Kidney (tissue), 14 donors: Measurements from ENCODE around the gene AKNAD1. TPM values are rescaled to one million over a fixed set of nuclear protein-coding genes. Genes with fewer than 3 reads are reported as not detected.

Experiments
- DNase-seq, 5 donors: peaks; one replicate each; pipeline ENCODE4 v3.0.0-alpha.2; 2013 to 2020
- FAIRE-seq: peaks from 2 replicates; lab custom pipeline; 2012; peaks lifted over from hg19 to GRCh38; lab: Jason Lieb, UNC
- H3K27ac ChIP-seq, 2 donors: one replicate each; pipeline ENCODE4 v1.7.0; 2013; ENCODE audit warnings: low read depth in 2 of 2, low read length in 2 of 2, inconsistent platforms in 1 of 2
- H3K27me3 ChIP-seq: one replicate; pipeline ENCODE4 v1.7.1; 2013; ENCODE audit warnings: low read length, inconsistent platforms; ENCODE audit not compliant: control insufficient read depth, insufficient read depth
- H3K36me3 ChIP-seq, 3 donors: one replicate each; pipeline versions ENCODE4 v1.7.0 to v1.7.1; 2013; ENCODE audit warnings: low read length in 3 of 3, control low read depth in 1 of 3, inconsistent platforms in 1 of 3; ENCODE audit not compliant: insufficient read depth in 3 of 3, control insufficient read depth in 2 of 3
- H3K4me1 ChIP-seq, 3 donors: one replicate each; pipeline versions ENCODE4 v1.7.0 to v1.7.1; 2013; ENCODE audit warnings: low read length in 3 of 3, inconsistent platforms in 1 of 3, low read depth in 1 of 3; ENCODE audit not compliant: control insufficient read depth in 2 of 3, insufficient read depth in 2 of 3
- H3K4me3 ChIP-seq, 3 donors: one replicate each; pipeline versions ENCODE4 v1.7.0 to v1.8.1; 2013; ENCODE audit warnings: low read length in 3 of 3, control low read depth in 1 of 3, inconsistent platforms in 1 of 3
- H3K9ac ChIP-seq, 3 donors: one replicate each; pipeline versions ENCODE4 v1.7.0 to v1.7.1; 2013; ENCODE audit warnings: low read length in 3 of 3, control low read depth in 1 of 3, inconsistent platforms in 1 of 3
- H3K9me3 ChIP-seq, 3 donors: one replicate each; pipeline versions ENCODE4 v1.7.0 to v1.7.1; 2013; ENCODE audit warnings: low read length in 3 of 3, control low read depth in 1 of 3, inconsistent platforms in 1 of 3; ENCODE audit not compliant: control insufficient read depth in 2 of 3, insufficient read depth in 1 of 3
- CTCF ChIP-seq: IDR thresholded peaks from 3 replicates; pipeline ENCODE4 v1.5.1; 2012; ENCODE audit warnings: mild to moderate bottlenecking, moderate library complexity, borderline replicate concordance; ENCODE audit not compliant: insufficient read depth; ENCODE audit errors: extremely low read depth
- intact Hi-C: fragments of 100-400 bp; cut with DNase I; formaldehyde crosslinking; loops from one replicate; pipeline ENCODE4 v1.11.1; 2022
- polyA plus RNA-seq: library from polyadenylated mRNA; stranded (reverse); fragments of 350-450 nt; fragmentation: Illumina TruSeq; extraction: RNeasy Lipid Tissue Mini Kit (QIAGEN cat#74804); gene quantifications from one replicate; pipeline ENCODE4 v1.2.3, GENCODE V29; 2014; ENCODE audit warnings: low read depth, low replicate concordance; ENCODE audit not compliant: insufficient read depth
- total RNA-seq: library from RNA; stranded (reverse); fragmentation: NEBNext Ultra II Directional; extraction: Animal tissue kit (Norgen Biotek cat#: 25700); gene quantifications from one replicate; pipeline ENCODE4 v1.2.1, GENCODE V29; 2021
- donor health status: control.
- donor health status: control.
- donor health status: control.
- donor health status: control.
- donor health status: control.
- donor health status: DM: yes; HTN: yes; CAD: no.
- donor health status: Normal renal cell carcinoma (clear cell type).

The AKNAD1 gene
- total and polyA plus RNA-seq, 2 donors from 2014 or later, result not detected

- Histone ChIP-seq H3K9ac (no peak overlapping the region), H3K4me1 (no peaks in the 10 kb centered on the region), H3K4me3 (no peak overlapping the region), H3K27ac (no peak overlapping the region), H3K27me3 (no peaks in the 10 kb centered on the region), H3K36me3 (no peaks in the 10 kb centered on the region), H3K9me3 (no peaks in the 10 kb centered on the region)
- intact Hi-C loops, result no loop called here
- TF ChIP-seq CTCF, result no peak
- FAIRE-seq (no peak), DNase-seq (no peak)
Observed at GRCh38 chr1:108862017-108862610, 5.2 kb upstream of the AKNAD1 start.

- intact Hi-C loops, result no loop called here
- Histone ChIP-seq H3K27me3 (no peaks in the 10 kb centered on the region), H3K27ac (no peak overlapping the region), H3K9ac (no peak overlapping the region), H3K4me3 (no peak overlapping the region), H3K9me3 (no peaks in the 10 kb centered on the region), H3K4me1 (no peaks in the 10 kb centered on the region), H3K36me3 (no peaks in the 10 kb centered on the region)
- DNase-seq (no peak), FAIRE-seq (no peak)
- TF ChIP-seq CTCF, result no peak
Observed at GRCh38 chr1:108861566-108861965, 4.7 kb upstream of the AKNAD1 start.

GRCh38 chr1:108860190-108860907, 3.5 kb upstream of the AKNAD1 start:
- Histone ChIP-seq H3K4me3 (no peak overlapping the region), H3K9me3 (no peaks in the 10 kb centered on the region), H3K9ac (no peak overlapping the region), H3K27me3 (no peaks in the 10 kb centered on the region), H3K27ac (no peak overlapping the region), H3K4me1 (no peaks in the 10 kb centered on the region), H3K36me3 (no peaks in the 10 kb centered on the region)
- no peak for TF ChIP-seq CTCF
- intact Hi-C loops, result no loop called here
- DNase-seq (no peak), FAIRE-seq (no peak)
